Measurements from ENCODE around the gene ZNF827. TPM values are rescaled to one million over a fixed set of nuclear protein-coding genes. Genes with fewer than 3 reads are reported as not detected.

The ZNF827 gene
- total and polyA plus RNA-seq, 9 of the 15 experiments (the other 6 are each of a cell fraction or from before 2014, with no cell fraction given) = 0.07 to 0.40 TPM; not detected in 7

- no peak for TF ChIP-seq ZNF512 (tag; IDR thresholded peaks at IDR 0.05)
- no peak for TF ChIP-seq ARID3B (CRISPR knock-in tag; IDR thresholded peaks at IDR 0.05; ENCODE audit: borderline replicate concordance)
- TF ChIP-seq USF1 (CRISPR knock-in tag; IDR thresholded peaks at IDR 0.05) = no peak
- TF ChIP-seq ZBTB17 (CRISPR knock-in tag; IDR thresholded peaks at IDR 0.05) = no peak
- peak; percentile 20; the same call in 1 of the 2 replicates for TF ChIP-seq EP300 (IDR thresholded peaks at IDR 0.05; ENCODE audit: low read length)
- TF ChIP-seq ILF3 (IDR thresholded peaks at IDR 0.05; ENCODE audit: borderline replicate concordance) = no peak
- TF ChIP-seq WHSC1 (IDR thresholded peaks at IDR 0.05; ENCODE audit: low read length) = no peak
- TF ChIP-seq POLR2AphosphoS5 (IDR thresholded peaks at IDR 0.05; ENCODE audit: control insufficient read depth, insufficient read depth, low read depth, low read length) = peak; percentile 90
- peak; percentile 90 for TF ChIP-seq TEAD4 (IDR thresholded peaks at IDR 0.05; ENCODE audit: low read length)
- TF ChIP-seq TEAD4 (CRISPR knock-in tag; IDR thresholded peaks at IDR 0.05; ENCODE audit: borderline replicate concordance) = no peak
- TF ChIP-seq NFIX (CRISPR knock-in tag; IDR thresholded peaks at IDR 0.05; ENCODE audit: low read depth) = no peak
- TF ChIP-seq SLC30A9 (CRISPR knock-in tag; IDR thresholded peaks at IDR 0.05) = no peak
- no peak for TF ChIP-seq ZBTB9 (CRISPR knock-in tag; IDR thresholded peaks at IDR 0.05)
- TF ChIP-seq FOSL1 (tag; conservative IDR thresholded peaks at IDR 0.05) = peak; percentile 90
Measured at GRCh38 chr4:145954924-145955339, 16.3 kb upstream of the ZNF827 start (continued).

Measured in K562 (cell line).